Naive B cell (primary cell): ENCODE data around the gene PSMD9. TPM values are rescaled to one million over a fixed set of nuclear protein-coding genes. Genes with fewer than 3 reads are reported as not detected.
"Not testable (repeated sequence)": the region's sequence is repeated elsewhere in the genome, so short reads cannot be mapped to it uniquely, and the experiment has no call there.

ENCODE experiments used
- ATAC-seq, 2 donors: fragments of 150-1000 bp; cut with Tn5 transposase; 2 replicates each; pipeline ENCODE4 v1.10.0; 2021; ENCODE audit warnings: low read depth in 2 of 2, mild to moderate bottlenecking in 2 of 2, moderate library complexity in 2 of 2
- DNase-seq: peaks from one replicate; pipeline ENCODE4 v3.0.0; 2022
- H3K27ac Mint-ChIP-seq, 6 donors: one replicate each; pipeline ENCODE4 v1.8.0; 2020 to 2022; ENCODE audit warnings: mild to moderate bottlenecking in 6 of 6, mixed read lengths in 6 of 6, moderate library complexity in 5 of 6, inconsistent platforms in 2 of 6
- H3K27me3 Mint-ChIP-seq, 3 donors: one replicate each; pipeline ENCODE4 v1.8.0; 2021 to 2022; ENCODE audit warnings: mixed read lengths in 3 of 3, mild to moderate bottlenecking in 1 of 3
- H3K36me3 Mint-ChIP-seq, 2 donors: one replicate each; pipeline ENCODE4 v1.8.0; 2020 to 2022; ENCODE audit warnings: mixed read lengths in 2 of 2, inconsistent platforms in 1 of 2, mild to moderate bottlenecking in 1 of 2
- H3K4me1 Mint-ChIP-seq, 3 donors: one replicate each; pipeline ENCODE4 v1.8.0; 2020 to 2022; ENCODE audit warnings: mixed read lengths in 3 of 3, inconsistent platforms in 1 of 3, mild to moderate bottlenecking in 1 of 3, moderate library complexity in 1 of 3
- H3K4me3 Mint-ChIP-seq, 8 donors: one replicate each; pipeline ENCODE4 v1.8.0; 2020 to 2022; ENCODE audit warnings: mild to moderate bottlenecking in 8 of 8, mixed read lengths in 8 of 8, moderate library complexity in 8 of 8, inconsistent platforms in 2 of 8
- H3K9me3 Mint-ChIP-seq, 7 donors: one replicate each; pipeline ENCODE4 v1.8.0; 2020 to 2022; ENCODE audit warnings: mixed read lengths in 7 of 7, mild to moderate bottlenecking in 5 of 7, inconsistent platforms in 2 of 7, moderate library complexity in 1 of 7
- polyA plus RNA-seq, 6 donors: library from polyadenylated mRNA; unstranded; fragments of 300-500 nt; fragmentation: Illumina TruSeq; gene quantifications; one replicate each; pipeline ENCODE4 v1.2.3, GENCODE V29; 2021; ENCODE audit warnings: low read depth in 6 of 6

The PSMD9 gene
- 10 to 100 TPM; 71.6 to 97.1 (median 74.1) TPM for polyA plus RNA-seq

DNA sequence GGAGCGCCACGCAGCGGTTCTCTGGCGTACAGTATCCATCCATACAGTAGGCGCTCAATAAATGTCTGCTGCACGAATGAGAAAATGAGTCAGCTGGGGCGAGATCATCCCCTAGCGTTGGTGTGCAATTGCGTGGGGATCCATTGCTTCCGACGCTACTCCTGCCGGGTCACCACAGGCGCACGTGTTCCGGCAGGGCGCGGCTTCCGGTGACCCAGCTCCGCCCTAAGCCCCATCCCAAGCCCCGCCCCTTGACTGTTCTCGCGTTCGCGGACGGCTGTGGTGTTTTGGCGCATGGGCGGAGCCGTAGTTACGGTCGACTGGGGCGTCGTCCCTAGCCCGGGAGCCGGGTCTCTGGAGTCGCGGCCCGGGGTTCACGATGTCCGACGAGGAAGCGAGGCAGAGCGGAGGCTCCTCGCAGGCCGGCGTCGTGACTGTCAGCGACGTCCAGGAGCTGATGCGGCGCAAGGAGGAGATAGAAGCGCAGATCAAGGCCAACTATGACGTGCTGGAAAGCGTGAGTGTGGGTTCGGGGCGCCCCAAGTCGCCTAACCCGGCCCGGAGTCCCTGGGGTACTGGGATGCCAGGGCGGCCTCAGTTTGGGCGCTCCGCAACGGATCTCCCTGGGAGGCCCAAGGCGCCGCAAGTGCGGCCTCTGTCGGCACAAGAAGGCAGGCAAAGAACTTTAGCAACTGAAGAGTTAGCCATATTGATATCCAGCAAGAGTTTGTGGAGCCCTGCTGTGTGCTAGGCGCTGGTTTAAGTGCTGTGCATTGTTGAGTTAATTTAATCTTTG is at the start of gene PSMD9:
TSS of gene PSMD9 (plus strand) at position 313 of the 796 bp plus-strand sequence. CDS start at position 380, 67 bp downstream.
- Mint-ChIP-seq H3K27me3 (peaks cover 0 to 2% (median 0%) of the 10 kb centered on the region in 3 donors), H3K36me3 (no peaks in the 10 kb centered on the region), H3K4me3 (peak within 1 kb of the TSS; percentile 89 to 100 (median 98)), H3K27ac (peak within 1 kb of the TSS; percentile 94 to 99 (median 98)), H3K4me1 (peaks cover 18 to 30% (median 20%) of the 10 kb centered on the region in 3 donors), H3K9me3 (peaks cover 0 to 2% (median 0%) of the 10 kb centered on the region in 7 donors)
- DNase-seq (peak; percentile 97), ATAC-seq (peak; percentile 91 to 92)

DNA sequence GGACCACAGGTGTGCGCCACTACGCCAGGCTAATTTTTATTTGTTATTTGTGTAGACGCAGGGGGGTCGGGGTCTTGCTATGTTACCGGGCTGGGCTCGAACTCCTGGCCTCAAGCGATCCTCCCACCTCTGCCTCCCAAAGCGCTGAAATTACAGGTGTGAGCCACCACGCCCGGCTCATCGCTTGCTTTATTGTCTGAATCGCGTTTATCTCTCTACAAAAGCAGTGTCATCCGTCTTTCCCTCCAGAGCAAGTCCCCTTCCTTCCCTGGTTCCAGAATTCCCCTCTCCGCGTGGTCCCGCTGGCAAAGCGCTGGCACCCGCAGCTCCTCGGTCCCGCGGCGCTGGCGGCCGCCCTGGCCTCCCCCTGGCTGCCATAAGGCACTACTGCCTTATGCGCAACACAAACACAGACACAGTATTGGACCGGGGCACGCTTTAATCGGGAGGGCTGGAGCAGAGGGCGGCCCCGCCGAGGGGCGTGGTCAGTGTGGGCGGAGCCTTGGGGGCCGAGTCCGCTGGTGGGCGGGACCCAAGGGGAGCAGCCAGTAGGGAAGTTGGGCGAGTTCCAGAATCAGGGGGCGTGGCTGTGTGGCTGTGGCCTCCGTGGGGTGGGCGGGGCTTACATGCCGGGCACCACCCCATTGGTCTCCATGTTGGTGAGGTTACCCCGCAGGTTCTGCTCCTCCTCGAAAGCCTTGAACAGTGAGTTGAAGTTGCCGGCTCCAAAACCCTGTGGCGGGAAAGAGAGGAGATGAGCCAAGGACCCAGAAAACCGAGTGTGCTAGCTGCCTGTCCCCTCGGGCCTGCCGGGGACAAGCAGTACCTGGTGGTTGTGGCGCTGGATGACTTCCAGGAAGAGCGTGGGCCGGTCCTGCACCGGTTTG is 49.2 kb upstream of the PSMD9 start:
- peaks cover 12 to 17% (median 16%) of the 10 kb centered on the region in 3 donors for H3K4me1 Mint-ChIP-seq
- ATAC-seq, result peak; percentile 92 to 95
- H3K4me3 Mint-ChIP-seq, result peak overlapping the region; percentile 96 to 99 (median 98)
- no peaks in the 10 kb centered on the region for H3K27me3 Mint-ChIP-seq
- H3K36me3 Mint-ChIP-seq, result no peaks in the 10 kb centered on the region
- peak overlapping the region; percentile 88 to 97 (median 92) for H3K27ac Mint-ChIP-seq
- H3K9me3 Mint-ChIP-seq, result no peaks in the 10 kb centered on the region
- DNase-seq, result peak; percentile 99

- Mint-ChIP-seq H3K9me3 (no peaks in the 10 kb centered on the region), H3K36me3 (no peaks in the 10 kb centered on the region)
- no peak for ATAC-seq
Observed at GRCh38 chr12:121839993-121840761, 48.4 kb upstream of the PSMD9 start.

GRCh38 chr12:121843236-121843982 is 45.2 kb upstream of the PSMD9 start:
- Mint-ChIP-seq H3K4me3 (peak overlapping the region in 2 of 8 donors; percentile 32 to 46), H3K27me3 (no peaks in the 10 kb centered on the region), H3K9me3 (no peaks in the 10 kb centered on the region), H3K4me1 (peaks cover 20 to 24% (median 22%) of the 10 kb centered on the region in 3 donors), H3K27ac (peak overlapping the region in 3 of 6 donors; percentile 15 to 78 (median 73)), H3K36me3 (no peaks in the 10 kb centered on the region)
- ATAC-seq, result no peak
- DNase-seq, result no peak

More at GRCh38 chr12:121839993-121840761, 48.4 kb upstream of the PSMD9 start:
- peak overlapping the region in 5 of 6 donors; percentile 88 to 97 (median 93) for H3K27ac Mint-ChIP-seq
- peak overlapping the region; percentile 96 to 99 (median 98) for H3K4me3 Mint-ChIP-seq
- no peak for DNase-seq
- H3K4me1 Mint-ChIP-seq, result peaks cover 12 to 19% (median 16%) of the 10 kb centered on the region in 3 donors
- H3K27me3 Mint-ChIP-seq, result no peaks in the 10 kb centered on the region

DNA sequence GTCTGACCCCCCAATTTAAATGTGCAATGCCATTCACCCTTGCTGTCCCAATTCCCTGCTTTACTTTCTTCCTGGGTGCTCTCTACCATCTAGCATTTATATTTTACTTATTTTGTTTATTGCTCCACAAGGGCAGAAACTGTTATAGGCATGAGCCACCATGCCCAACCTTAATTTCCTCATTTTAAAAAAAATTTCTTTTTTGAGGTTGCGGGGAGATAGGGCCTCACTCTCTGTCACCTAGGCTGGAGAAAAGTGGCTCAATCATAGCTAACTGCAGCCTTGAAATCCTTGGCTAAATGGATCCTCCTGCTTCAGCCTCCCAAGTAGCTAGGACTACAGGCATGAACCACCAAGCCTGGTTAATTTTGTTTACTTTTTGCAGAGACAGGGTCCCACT is 42.9 kb upstream of the PSMD9 start:
- H3K9me3 Mint-ChIP-seq, result no peaks in the 10 kb centered on the region

DNA sequence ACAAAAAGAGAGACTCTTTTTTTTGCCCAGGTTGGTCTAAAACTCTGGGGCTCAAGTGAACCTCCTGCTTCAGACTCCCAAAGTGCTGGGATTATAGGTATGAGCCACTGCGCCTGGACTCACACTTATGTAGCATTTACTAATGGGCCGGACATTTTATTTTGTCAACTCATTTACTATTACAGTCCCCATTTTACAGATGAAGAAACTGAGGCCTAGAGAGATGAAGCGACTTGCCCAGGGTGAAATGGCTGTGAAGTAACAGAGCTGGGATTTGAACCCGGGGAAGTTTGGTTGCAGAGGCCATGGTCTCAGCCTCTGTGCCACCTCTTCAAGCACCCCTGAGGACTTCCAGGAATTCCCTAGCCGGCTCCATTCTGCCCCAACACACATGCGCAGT is 39.4 kb upstream of the PSMD9 start:
- H3K36me3 Mint-ChIP-seq, result no peaks in the 10 kb centered on the region

More for the DNA sequence above, 42.9 kb upstream of the PSMD9 start:
- ATAC-seq, result peak; percentile 66 to 73
- peak overlapping the region in 3 of 8 donors; percentile 0 to 32 (median 26) for H3K4me3 Mint-ChIP-seq
- no peak for DNase-seq
- H3K36me3 Mint-ChIP-seq, result no peaks in the 10 kb centered on the region
- no peaks in the 10 kb centered on the region for H3K27me3 Mint-ChIP-seq
- peaks cover 6 to 8% (median 6%) of the 10 kb centered on the region in 3 donors for H3K4me1 Mint-ChIP-seq
- H3K27ac Mint-ChIP-seq, result peak overlapping the region in 3 of 6 donors; percentile 19 to 47 (median 39)

DNA sequence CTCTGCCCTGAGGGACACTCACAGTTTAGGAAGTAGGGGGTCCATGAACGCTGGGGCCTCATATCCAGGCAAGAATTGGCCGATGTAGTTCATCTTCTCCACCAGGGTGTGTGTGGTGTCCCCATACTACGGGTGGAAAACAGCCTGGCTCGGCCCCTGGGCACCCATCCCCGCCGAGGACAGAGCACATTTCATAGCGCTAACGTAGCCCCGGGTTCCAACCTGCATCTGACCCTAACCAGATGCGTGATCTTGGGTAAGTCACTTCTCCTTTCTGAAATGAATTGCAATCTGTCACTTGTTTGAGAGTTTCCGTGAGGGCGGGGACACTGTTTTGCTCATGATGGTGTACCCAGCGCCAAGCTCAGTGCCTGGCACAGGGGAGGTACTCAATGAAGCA is 38.9 kb upstream of the PSMD9 start:
- H3K9me3 Mint-ChIP-seq, result no peaks in the 10 kb centered on the region
- peaks cover 6 to 8% (median 6%) of the 10 kb centered on the region in 3 donors for H3K4me1 Mint-ChIP-seq
- H3K4me3 Mint-ChIP-seq, result no peak overlapping the region
- DNase-seq (no peak), ATAC-seq (no peak)
- no peaks in the 10 kb centered on the region for H3K36me3 Mint-ChIP-seq
- H3K27ac Mint-ChIP-seq, result no peak overlapping the region
- no peaks in the 10 kb centered on the region for H3K27me3 Mint-ChIP-seq

More for the DNA sequence above, 39.4 kb upstream of the PSMD9 start:
- ATAC-seq (no peak), DNase-seq (no peak)
- H3K4me1 Mint-ChIP-seq, result peaks cover 6 to 8% (median 6%) of the 10 kb centered on the region in 3 donors
- no peak overlapping the region for H3K4me3 Mint-ChIP-seq
- H3K27me3 Mint-ChIP-seq, result no peaks in the 10 kb centered on the region
- no peaks in the 10 kb centered on the region for H3K9me3 Mint-ChIP-seq
- peak overlapping the region in 1 of 6 donors; percentile 39 for H3K27ac Mint-ChIP-seq

- not testable (repeated sequence) for H3K27ac Mint-ChIP-seq, DNase-seq, H3K27me3 Mint-ChIP-seq, H3K4me3 Mint-ChIP-seq, H3K36me3 Mint-ChIP-seq, H3K9me3 Mint-ChIP-seq, ATAC-seq
- H3K4me1 Mint-ChIP-seq, result peaks cover 14 to 19% (median 17%) of the 10 kb centered on the region in 3 donors
Observed at GRCh38 chr12:121852392-121852791, 36.2 kb upstream of the PSMD9 start.

DNA sequence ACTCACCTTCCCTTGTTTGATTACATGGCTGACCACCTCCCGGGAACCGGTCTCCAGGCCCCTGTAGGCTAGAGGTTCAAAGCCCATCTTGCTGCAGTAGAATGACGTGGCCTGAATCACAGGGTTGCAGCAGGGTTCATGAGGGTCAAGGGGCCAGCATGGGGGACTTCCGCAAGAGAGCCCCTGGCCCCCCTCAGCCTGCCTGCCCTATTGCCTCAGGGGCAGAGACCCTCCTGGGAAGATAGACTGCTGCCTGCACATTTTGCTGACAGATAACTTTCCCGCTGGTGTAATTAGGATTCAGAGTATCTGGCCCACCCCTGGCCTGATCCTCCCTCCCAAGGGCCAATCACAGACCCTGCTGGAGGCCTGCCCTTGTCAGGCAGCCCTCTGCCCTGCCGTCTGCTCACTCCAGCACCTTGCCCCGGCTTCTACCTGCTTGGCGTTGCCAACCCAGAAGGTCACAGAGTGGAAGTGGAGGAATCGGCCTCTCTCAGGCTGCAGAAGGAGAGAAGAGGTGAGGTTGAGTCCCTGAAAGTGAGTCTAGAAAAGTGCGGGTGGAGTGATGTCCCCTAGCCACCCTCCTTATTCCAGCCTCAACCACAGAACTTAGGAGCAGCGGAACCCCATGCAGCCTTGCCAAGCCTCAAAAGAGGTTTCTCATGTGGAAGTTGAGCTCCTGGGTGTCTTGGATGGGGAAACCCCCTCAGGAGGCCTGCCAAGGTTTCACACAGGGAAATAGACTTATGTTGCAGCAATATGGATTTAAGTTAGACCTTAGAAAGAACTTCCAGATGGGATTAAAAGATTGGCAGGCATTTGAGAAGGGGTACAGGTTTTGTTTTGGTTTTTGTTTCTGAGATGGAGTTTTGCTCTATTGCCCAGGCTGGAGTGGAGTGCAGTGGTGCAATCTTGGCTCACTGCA is 31.0 kb upstream of the PSMD9 start:
- Mint-ChIP-seq H3K27ac (peak overlapping the region in 1 of 6 donors; percentile 52), H3K4me3 (no peak overlapping the region), H3K36me3 (no peaks in the 10 kb centered on the region), H3K27me3 (no peaks in the 10 kb centered on the region), H3K4me1 (peaks cover 17 to 19% (median 18%) of the 10 kb centered on the region in 3 donors), H3K9me3 (no peaks in the 10 kb centered on the region)
- ATAC-seq (no peak), DNase-seq (no peak)

GRCh38 chr12:121858318-121858661 is 30.3 kb upstream of the PSMD9 start:
- no peaks in the 10 kb centered on the region for H3K27me3 Mint-ChIP-seq
- peaks cover 17 to 19% (median 18%) of the 10 kb centered on the region in 3 donors for H3K4me1 Mint-ChIP-seq
- H3K27ac Mint-ChIP-seq, result peak overlapping the region in 2 of 6 donors; percentile 15 to 16
- ATAC-seq (no peak), DNase-seq (no peak)
- H3K4me3 Mint-ChIP-seq, result no peak overlapping the region
- H3K9me3 Mint-ChIP-seq, result no peaks in the 10 kb centered on the region
- H3K36me3 Mint-ChIP-seq, result peaks cover 0 to 2% of the 10 kb centered on the region in 2 donors
